HEK293 (cell line): ENCODE data around the gene DAAM2.

Experiments
- CTCF ChIA-PET: fragments of 350-600 bp; formaldehyde crosslinking; extraction: SDS; loops from one replicate; lab custom pipeline; 2021; ENCODE audit warnings: antibody characterized with exemption; lab: Yijun Ruan, JAX
- POLR2A ChIA-PET: fragments of 300-600 bp; formaldehyde crosslinking; extraction: SDS; loops from one replicate; lab custom pipeline; 2020; ENCODE audit warnings: antibody characterized with exemption, inconsistent platforms; lab: Yijun Ruan, JAX
- H3K27ac ChIP-seq: fragments of 200-500 bp; sonication (Bioruptor generic); 2 replicates; pipeline ENCODE4 v1.5.1; 2014; ENCODE audit warnings: low read depth, low read length, control low read depth, inconsistent platforms; ENCODE audit errors: extremely low read depth
- H3K36me3 ChIP-seq, 2 experiments: fragments of 200-500 bp in 1 of 2; sonication (Bioruptor generic) in 1 of 2; 1 replicate in 1 of 2; 2 replicates in 1 of 2; pipeline ENCODE4 v1.5.1; 2014 to 2017; ENCODE audit warnings: inconsistent platforms in 2 of 2, low read length in 2 of 2; ENCODE audit not compliant: control insufficient read depth in 2 of 2, insufficient read depth in 1 of 2
- H3K4me1 ChIP-seq: fragments of 200-500 bp; sonication (Bioruptor generic); 2 replicates; pipeline ENCODE4 v1.5.1; 2014; ENCODE audit warnings: mild to moderate bottlenecking, low read length, inconsistent platforms; ENCODE audit not compliant: control insufficient read depth, insufficient read depth
- H3K4me3 ChIP-seq: 2 replicates; pipeline ENCODE4 v1.5.1; 2011; ENCODE audit warnings: low read depth, mild to moderate bottlenecking, control low read depth, low read length, moderate library complexity
- H3K9me3 ChIP-seq: fragments of 200-500 bp; sonication (Bioruptor generic); 2 replicates; pipeline ENCODE4 v1.5.1; 2014; ENCODE audit warnings: low read depth, low read length, inconsistent platforms; ENCODE audit not compliant: control insufficient read depth, insufficient read depth
- FEZF1 ChIP-seq: fragments of 450-650 bp; formaldehyde crosslinking; IDR thresholded peaks from 2 replicates; pipeline ENCODE4 v1.5.1; 2016; ENCODE audit warnings: missing biosample characterization, missing genetic modification characterization
- GLI4 ChIP-seq: fragments of 450-650 bp; formaldehyde crosslinking; IDR thresholded peaks from 2 replicates; pipeline ENCODE4 v1.5.1; 2016; ENCODE audit warnings: missing biosample characterization, missing genetic modification characterization
- KLF9 ChIP-seq: fragments of 450-650 bp; formaldehyde crosslinking; IDR thresholded peaks from 2 replicates; pipeline ENCODE4 v1.5.1; 2016; ENCODE audit warnings: missing biosample characterization, missing genetic modification characterization, low read depth
- TCF7L2 ChIP-seq: IDR thresholded peaks from 2 replicates; pipeline ENCODE4 v1.6.1; 2011; ENCODE audit warnings: low read depth, mild to moderate bottlenecking, inconsistent platforms, low read length, moderate library complexity, borderline replicate concordance
- WT1 ChIP-seq: fragments of 450-650 bp; formaldehyde crosslinking; IDR thresholded peaks from 2 replicates; pipeline ENCODE4 v1.5.1; 2016; ENCODE audit warnings: missing biosample characterization, missing genetic modification characterization
- ZFP69B ChIP-seq: fragments of 450-650 bp; formaldehyde crosslinking; IDR thresholded peaks from 2 replicates; pipeline ENCODE4 v1.5.1; 2016; ENCODE audit warnings: missing biosample characterization, missing genetic modification characterization
- ZNF404 ChIP-seq: fragments of 450-650 bp; formaldehyde crosslinking; IDR thresholded peaks from 2 replicates; pipeline ENCODE4 v1.5.1; 2017; ENCODE audit warnings: missing biosample characterization, missing genetic modification characterization
- ZNF544 ChIP-seq: fragments of 450-650 bp; formaldehyde crosslinking; IDR thresholded peaks from 2 replicates; pipeline ENCODE4 v1.5.0; 2017; ENCODE audit warnings: missing biosample characterization, missing genetic modification characterization
- ZNF623 ChIP-seq: fragments of 450-650 bp; formaldehyde crosslinking; IDR thresholded peaks from 2 replicates; pipeline ENCODE4 v1.5.1; 2016; ENCODE audit warnings: missing biosample characterization, missing genetic modification characterization
- ZNF629 ChIP-seq: fragments of 450-650 bp; formaldehyde crosslinking; IDR thresholded peaks from 2 replicates; pipeline ENCODE4 v1.5.1; 2017; ENCODE audit warnings: missing biosample characterization, missing genetic modification characterization
- ZNF670 ChIP-seq: fragments of 450-650 bp; formaldehyde crosslinking; IDR thresholded peaks from 2 replicates; pipeline ENCODE4 v1.5.1; 2016; ENCODE audit warnings: missing biosample characterization, missing genetic modification characterization, low read depth
- TF ChIP-seq, protein P1 (sequence below): fragments of 450-650 bp; formaldehyde crosslinking; IDR thresholded peaks from 2 replicates; pipeline ENCODE4 v1.5.1; 2016; ENCODE audit warnings: missing biosample characterization, missing genetic modification characterization, borderline replicate concordance
- TF ChIP-seq, protein P2 (sequence below): fragments of 450-650 bp; formaldehyde crosslinking; IDR thresholded peaks from 2 replicates; pipeline ENCODE4 v1.5.1; 2016; ENCODE audit warnings: missing biosample characterization, missing genetic modification characterization
- TF ChIP-seq, protein P3 (sequence below): fragments of 450-650 bp; formaldehyde crosslinking; IDR thresholded peaks from 2 replicates; pipeline ENCODE4; 2016; ENCODE audit warnings: missing biosample characterization, missing genetic modification characterization
- TF ChIP-seq, protein P4 (sequence below): fragments of 450-650 bp; formaldehyde crosslinking; IDR thresholded peaks from 2 replicates; pipeline ENCODE4 v1.5.1; 2016; ENCODE audit warnings: missing biosample characterization, missing genetic modification characterization
- TF ChIP-seq, protein P5 (sequence below): fragments of 450-650 bp; formaldehyde crosslinking; IDR thresholded peaks from 2 replicates; pipeline ENCODE4 v1.5.1; 2016; ENCODE audit warnings: missing biosample characterization, missing genetic modification characterization
- TF ChIP-seq, protein P6 (sequence below): fragments of 450-650 bp; formaldehyde crosslinking; IDR thresholded peaks from 2 replicates; pipeline ENCODE4 v1.5.1; 2017; ENCODE audit warnings: missing biosample characterization, missing genetic modification characterization
- TF ChIP-seq, protein P7 (sequence below): fragments of 450-650 bp; formaldehyde crosslinking; IDR thresholded peaks from 2 replicates; pipeline ENCODE4 v1.5.1; 2016; ENCODE audit warnings: missing biosample characterization, missing genetic modification characterization

The DAAM2 gene

DNA sequence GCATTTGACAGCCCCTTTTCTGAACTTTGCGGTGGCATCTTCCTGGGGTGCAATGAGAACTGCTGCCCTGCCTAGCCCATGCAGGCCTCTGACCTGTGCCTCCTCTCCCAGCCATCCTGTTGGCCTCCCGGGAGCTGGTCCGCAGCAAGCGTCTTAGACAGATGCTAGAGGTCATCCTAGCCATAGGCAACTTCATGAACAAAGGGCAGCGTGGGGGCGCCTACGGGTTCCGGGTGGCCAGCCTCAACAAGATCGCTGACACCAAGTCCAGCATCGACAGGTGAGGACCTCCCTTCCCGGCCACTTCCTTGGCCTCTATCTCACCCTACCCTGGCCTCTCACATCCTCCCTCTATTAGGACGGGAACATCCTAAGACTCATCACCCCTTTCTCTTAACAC lies 104.5 kb downstream of the DAAM2 start:
- Histone ChIP-seq H3K4me1 (no peaks in the 10 kb centered on the region), H3K27ac (no peak overlapping the region), H3K36me3 (peaks cover 0 to 28% of the 10 kb centered on the region in 2 experiments; a peak in 2 of 3 replicates), H3K9me3 (no peaks in the 10 kb centered on the region), H3K4me3 (no peak overlapping the region)
- TF ChIP-seq ZNF404 (tag by site-specific recombination), result no peak
- ChIA-PET CTCF (interaction anchor here (1.9 kb wide), 1 partner anchor 31 kb away, joined by 12 read pairs; no protein-coding TSS in a partner anchor), POLR2A (no interaction called here)

DNA sequence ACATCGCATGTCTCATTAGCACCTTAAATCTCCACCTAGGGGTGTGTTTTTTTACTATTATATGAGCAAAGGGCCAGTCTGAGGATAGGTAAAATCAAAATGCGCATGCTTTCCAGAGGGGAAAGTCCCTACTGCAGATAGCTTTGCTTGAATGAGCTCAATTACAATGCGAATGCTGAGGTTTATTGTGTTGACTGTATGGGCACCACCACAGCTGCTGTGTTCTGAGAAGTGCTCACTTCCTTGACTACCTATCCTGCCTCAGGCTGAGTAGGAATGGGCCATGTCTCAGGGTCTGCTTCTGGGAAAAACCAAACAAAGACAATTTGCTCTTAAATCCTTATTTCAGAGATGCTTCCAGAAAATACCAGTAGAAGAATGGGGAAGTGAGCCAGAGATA lies 105.5 kb downstream of the DAAM2 start:
- TF ChIP-seq WT1 (tag by site-specific recombination), result no peak
- TF ChIP-seq, protein P1, sequence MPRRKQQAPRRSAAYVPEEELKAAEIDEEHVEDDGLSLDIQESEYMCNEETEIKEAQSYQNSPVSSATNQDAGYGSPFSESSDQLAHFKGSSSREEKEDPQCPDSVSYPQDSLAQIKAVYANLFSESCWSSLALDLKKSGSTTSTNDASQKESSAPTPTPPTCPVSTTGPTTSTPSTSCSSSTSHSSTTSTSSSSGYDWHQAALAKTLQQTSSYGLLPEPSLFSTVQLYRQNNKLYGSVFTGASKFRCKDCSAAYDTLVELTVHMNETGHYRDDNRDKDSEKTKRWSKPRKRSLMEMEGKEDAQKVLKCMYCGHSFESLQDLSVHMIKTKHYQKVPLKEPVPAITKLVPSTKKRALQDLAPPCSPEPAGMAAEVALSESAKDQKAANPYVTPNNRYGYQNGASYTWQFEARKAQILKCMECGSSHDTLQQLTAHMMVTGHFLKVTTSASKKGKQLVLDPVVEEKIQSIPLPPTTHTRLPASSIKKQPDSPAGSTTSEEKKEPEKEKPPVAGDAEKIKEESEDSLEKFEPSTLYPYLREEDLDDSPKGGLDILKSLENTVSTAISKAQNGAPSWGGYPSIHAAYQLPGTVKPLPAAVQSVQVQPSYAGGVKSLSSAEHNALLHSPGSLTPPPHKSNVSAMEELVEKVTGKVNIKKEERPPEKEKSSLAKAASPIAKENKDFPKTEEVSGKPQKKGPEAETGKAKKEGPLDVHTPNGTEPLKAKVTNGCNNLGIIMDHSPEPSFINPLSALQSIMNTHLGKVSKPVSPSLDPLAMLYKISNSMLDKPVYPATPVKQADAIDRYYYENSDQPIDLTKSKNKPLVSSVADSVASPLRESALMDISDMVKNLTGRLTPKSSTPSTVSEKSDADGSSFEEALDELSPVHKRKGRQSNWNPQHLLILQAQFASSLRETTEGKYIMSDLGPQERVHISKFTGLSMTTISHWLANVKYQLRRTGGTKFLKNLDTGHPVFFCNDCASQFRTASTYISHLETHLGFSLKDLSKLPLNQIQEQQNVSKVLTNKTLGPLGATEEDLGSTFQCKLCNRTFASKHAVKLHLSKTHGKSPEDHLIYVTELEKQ (tag by site-specific recombination), result no peak
- TF ChIP-seq, protein P2, sequence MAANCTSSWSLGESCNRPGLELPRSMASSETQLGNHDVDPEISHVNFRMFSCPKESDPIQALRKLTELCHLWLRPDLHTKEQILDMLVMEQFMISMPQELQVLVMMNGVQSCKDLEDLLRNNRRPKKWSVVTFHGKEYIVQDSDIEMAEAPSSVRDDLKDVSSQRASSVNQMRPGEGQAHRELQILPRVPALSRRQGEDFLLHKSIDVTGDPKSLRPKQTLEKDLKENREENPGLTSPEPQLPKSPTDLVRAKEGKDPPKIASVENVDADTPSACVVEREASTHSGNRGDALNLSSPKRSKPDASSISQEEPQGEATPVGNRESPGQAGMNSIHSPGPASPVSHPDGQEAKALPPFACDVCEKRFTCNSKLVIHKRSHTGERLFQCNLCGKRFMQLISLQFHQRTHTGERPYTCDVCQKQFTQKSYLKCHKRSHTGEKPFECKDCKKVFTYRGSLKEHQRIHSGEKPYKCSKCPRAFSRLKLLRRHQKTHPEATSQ (tag by site-specific recombination), result no peak
- no peak for TF ChIP-seq KLF9
- TF ChIP-seq, protein P3, sequence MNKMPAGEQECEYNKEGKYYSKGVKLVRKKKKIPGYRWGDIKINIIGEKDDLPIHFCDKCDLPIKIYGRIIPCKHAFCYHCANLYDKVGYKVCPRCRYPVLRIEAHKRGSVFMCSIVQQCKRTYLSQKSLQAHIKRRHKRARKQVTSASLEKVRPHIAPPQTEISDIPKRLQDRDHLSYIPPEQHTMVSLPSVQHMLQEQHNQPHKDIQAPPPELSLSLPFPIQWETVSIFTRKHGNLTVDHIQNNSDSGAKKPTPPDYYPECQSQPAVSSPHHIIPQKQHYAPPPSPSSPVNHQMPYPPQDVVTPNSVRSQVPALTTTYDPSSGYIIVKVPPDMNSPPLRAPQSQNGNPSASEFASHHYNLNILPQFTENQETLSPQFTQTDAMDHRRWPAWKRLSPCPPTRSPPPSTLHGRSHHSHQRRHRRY, result no peak
- no peak for TF ChIP-seq ZFP69B
- TF ChIP-seq ZNF629 (tag by site-specific recombination), result no peak
- no peak for TF ChIP-seq GLI4 (tag by site-specific recombination)
- no peak for TF ChIP-seq ZNF670 (tag by site-specific recombination)
- TF ChIP-seq, protein P4, sequence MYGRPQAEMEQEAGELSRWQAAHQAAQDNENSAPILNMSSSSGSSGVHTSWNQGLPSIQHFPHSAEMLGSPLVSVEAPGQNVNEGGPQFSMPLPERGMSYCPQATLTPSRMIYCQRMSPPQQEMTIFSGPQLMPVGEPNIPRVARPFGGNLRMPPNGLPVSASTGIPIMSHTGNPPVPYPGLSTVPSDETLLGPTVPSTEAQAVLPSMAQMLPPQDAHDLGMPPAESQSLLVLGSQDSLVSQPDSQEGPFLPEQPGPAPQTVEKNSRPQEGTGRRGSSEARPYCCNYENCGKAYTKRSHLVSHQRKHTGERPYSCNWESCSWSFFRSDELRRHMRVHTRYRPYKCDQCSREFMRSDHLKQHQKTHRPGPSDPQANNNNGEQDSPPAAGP (tag by site-specific recombination), result no peak
- TF ChIP-seq TCF7L2, result no peak
- no peak for TF ChIP-seq FEZF1
- TF ChIP-seq, protein P5, sequence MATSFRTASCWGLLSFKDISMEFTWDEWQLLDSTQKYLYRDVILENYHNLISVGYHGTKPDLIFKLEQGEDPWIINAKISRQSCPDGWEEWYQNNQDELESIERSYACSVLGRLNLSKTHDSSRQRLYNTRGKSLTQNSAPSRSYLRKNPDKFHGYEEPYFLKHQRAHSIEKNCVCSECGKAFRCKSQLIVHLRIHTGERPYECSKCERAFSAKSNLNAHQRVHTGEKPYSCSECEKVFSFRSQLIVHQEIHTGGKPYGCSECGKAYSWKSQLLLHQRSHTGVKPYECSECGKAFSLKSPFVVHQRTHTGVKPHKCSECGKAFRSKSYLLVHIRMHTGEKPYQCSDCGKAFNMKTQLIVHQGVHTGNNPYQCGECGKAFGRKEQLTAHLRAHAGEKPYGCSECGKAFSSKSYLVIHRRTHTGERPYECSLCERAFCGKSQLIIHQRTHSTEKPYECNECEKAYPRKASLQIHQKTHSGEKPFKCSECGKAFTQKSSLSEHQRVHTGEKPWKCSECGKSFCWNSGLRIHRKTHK (tag by site-specific recombination), result no peak
- TF ChIP-seq, protein P6, sequence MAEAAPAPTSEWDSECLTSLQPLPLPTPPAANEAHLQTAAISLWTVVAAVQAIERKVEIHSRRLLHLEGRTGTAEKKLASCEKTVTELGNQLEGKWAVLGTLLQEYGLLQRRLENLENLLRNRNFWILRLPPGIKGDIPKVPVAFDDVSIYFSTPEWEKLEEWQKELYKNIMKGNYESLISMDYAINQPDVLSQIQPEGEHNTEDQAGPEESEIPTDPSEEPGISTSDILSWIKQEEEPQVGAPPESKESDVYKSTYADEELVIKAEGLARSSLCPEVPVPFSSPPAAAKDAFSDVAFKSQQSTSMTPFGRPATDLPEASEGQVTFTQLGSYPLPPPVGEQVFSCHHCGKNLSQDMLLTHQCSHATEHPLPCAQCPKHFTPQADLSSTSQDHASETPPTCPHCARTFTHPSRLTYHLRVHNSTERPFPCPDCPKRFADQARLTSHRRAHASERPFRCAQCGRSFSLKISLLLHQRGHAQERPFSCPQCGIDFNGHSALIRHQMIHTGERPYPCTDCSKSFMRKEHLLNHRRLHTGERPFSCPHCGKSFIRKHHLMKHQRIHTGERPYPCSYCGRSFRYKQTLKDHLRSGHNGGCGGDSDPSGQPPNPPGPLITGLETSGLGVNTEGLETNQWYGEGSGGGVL (tag by site-specific recombination), result no peak
- no peak for TF ChIP-seq ZNF623
- TF ChIP-seq ZNF544 (tag by site-specific recombination), result no peak
- TF ChIP-seq, protein P7, sequence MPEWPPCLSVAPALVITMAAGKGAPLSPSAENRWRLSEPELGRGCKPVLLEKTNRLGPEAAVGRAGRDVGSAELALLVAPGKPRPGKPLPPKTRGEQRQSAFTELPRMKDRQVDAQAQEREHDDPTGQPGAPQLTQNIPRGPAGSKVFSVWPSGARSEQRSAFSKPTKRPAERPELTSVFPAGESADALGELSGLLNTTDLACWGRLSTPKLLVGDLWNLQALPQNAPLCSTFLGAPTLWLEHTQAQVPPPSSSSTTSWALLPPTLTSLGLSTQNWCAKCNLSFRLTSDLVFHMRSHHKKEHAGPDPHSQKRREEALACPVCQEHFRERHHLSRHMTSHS (tag by site-specific recombination), result no peak
- H3K36me3 ChIP-seq, result peaks cover 0 to 30% of the 10 kb centered on the region in 2 experiments; a peak in 2 of 3 replicates
- H3K4me1 ChIP-seq, result no peaks in the 10 kb centered on the region
- no peaks in the 10 kb centered on the region for H3K9me3 ChIP-seq
- POLR2A ChIA-PET, result no interaction called here
- no peak overlapping the region for H3K27ac ChIP-seq
- no peak overlapping the region for H3K4me3 ChIP-seq
- CTCF ChIA-PET, result interaction anchor here (1.1 kb wide), 1 partner anchor 32 kb away, joined by 3 read pairs; no protein-coding TSS in a partner anchor
